GM12891 (cell line): ENCODE results near the gene PAM16.

Experiments used
- DNase-seq: peaks from one replicate; pipeline ENCODE4 v3.0.0; 2011; ENCODE audit warnings: low spot score; ENCODE audit not compliant: insufficient read length
- FAIRE-seq: peaks from 2 replicates; lab custom pipeline; 2011; peaks lifted over from hg19 to GRCh38; lab: Jason Lieb, UNC
- PAX5 ChIP-seq: IDR thresholded peaks from 2 replicates; pipeline ENCODE4 v1.6.1; 2011; ENCODE audit warnings: low read length, moderate library complexity, mild to moderate bottlenecking; ENCODE audit not compliant: insufficient read depth, severe bottlenecking
- POLR2A ChIP-seq: IDR thresholded peaks from 2 replicates; pipeline ENCODE4 v1.6.1; 2011; ENCODE audit warnings: low read depth, low read length, control low read depth
- POLR2AphosphoS5 ChIP-seq: IDR thresholded peaks from 2 replicates; pipeline ENCODE4 v1.6.1; 2011; ENCODE audit warnings: low read depth, low read length, control low read depth
- POU2F2 ChIP-seq: IDR thresholded peaks from 2 replicates; pipeline ENCODE4 v1.6.1; 2011; ENCODE audit warnings: low read depth, mild to moderate bottlenecking, control low read depth, low read length, moderate library complexity
- SPI1 ChIP-seq: IDR thresholded peaks from 2 replicates; pipeline ENCODE4 v1.6.1; 2011; ENCODE audit warnings: low read depth, low read length, control low read depth
- TAF1 ChIP-seq: IDR thresholded peaks from 2 replicates; pipeline ENCODE4 v1.6.1; 2011; ENCODE audit warnings: low read depth, low read length, control low read depth

Gene PAM16

DNA sequence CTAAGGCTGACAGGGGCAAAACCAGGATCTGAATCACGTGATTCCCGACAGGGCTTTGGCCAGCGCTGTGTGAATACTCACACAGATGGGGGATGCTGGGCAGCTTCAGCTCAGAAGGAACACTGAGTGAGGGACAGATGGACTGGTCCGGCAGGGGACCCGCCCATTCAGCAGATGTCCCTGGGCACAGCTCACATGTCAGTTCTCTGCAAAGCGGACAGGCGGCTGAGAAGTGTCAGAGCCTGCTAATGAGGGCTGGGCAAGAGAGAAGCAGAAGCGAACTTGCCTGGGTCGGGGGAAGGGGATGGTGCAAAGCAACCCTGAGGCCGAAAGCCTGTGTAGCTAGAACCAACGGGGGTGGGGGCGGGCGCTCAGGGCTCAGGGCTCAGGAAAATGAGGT is 47.1 kb downstream of the PAM16 start:
- FAIRE-seq (no peak), DNase-seq (no peak)
- no peak for TF ChIP-seq POLR2AphosphoS5
- TF ChIP-seq SPI1, result no peak
- TF ChIP-seq TAF1, result no peak
- TF ChIP-seq POLR2A, result no peak
- no peak for TF ChIP-seq PAX5
- TF ChIP-seq POU2F2, result no peak

DNA sequence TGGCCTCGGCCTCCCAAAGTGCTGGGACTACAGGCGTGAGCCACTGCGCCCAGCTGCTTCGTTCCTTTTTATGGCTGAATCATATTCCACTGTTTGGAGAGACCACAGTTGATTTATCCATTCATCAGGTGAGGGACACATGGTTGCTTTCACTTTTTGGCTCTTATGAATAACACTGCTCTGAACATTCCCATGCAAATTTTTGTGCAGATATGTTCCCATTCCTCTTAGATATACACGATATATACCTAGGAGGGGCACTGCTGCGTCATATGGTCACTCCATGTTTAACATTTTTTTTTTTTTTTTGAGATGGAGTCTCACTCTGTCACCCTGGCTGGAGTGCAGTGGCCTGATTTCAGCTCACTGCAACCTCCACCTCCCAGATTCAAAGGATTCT is 49.2 kb downstream of the PAM16 start:
- DNase-seq, result no peak
- FAIRE-seq, result no peak
- TF ChIP-seq TAF1 (no peak), POU2F2 (no peak), PAX5 (no peak), SPI1 (no peak), POLR2A (no peak), POLR2AphosphoS5 (no peak)

DNA sequence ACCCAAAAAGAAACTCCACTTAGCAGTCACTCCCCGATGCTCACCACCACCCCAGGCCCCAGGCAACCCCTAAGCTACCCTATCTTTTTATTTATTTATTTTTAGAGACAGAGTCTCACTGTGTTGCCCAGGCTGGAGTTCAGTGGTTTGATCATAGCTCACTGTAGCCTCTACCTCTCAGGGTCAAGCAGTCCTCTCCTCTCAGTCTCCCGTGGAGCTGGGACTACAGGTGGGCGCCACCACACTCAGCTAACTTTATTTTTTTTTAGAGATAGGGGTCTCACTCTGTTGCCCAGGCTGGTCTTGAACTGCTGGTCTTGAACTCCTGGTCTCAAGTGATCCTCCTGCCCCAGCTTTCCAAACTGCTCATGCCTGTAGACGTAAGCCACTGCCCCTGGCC is 49.9 kb downstream of the PAM16 start:
- no peak for DNase-seq
- TF ChIP-seq POU2F2, result no peak
- no peak for FAIRE-seq

DNA sequence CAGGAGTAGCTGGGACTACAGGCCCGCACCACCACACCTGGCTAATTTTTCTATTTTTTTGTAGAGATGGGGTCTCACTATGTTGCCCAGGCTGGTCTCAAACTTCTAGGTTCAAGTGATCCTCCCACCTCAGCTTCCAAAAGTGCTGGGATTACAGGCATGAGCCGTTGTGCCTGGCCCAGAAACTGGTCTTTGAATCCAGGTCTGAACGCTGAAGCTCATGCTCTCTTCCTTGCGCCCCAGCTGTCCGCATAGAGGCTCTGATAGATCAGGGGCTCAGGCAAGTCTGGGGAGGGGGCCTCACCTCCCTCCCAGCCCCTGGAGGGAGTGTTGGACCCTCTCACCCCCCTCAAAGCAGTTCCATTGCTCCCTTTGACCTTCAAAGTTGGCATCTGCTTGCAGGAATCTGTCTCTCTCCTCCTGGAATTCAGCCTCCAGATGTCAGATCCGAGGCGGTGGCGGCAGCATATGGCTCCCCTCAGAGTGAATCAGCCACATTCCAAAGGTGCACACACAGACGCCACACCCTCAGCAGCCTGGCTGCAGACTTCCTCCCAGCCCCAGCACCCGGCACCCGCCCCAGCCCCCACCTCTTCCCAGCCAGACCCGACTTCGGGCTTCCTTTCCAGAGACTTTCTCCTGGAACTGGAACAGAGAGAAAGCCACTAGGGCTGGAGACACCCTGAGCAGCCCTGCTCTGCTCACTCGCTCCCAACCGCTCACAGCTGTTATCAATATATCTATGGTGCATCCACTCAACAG is 52.2 kb downstream of the PAM16 start:
- no peak for DNase-seq

DNA sequence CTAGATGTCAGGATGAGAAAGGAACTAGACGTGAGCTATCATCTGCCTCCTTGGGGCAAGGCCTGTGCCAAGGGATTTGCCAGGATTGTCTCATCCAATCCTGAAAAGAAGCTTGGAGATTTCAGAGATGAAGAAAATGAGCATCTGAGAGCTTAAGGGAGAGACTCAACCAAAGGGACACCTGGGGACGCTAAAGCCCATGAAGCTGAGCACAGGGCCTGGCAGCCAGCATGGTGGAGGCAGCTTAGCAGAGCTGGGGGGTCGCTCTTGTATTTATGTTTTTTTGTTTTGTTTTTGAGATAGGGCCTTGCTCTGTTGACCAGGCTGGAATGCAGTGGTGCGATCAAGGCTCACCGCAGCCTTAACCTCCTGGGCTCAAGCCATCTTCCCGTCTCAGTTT is 53.6 kb downstream of the PAM16 start:
- FAIRE-seq, result no peak
- DNase-seq, result no peak
- TF ChIP-seq PAX5, result no peak
- no peak for TF ChIP-seq POLR2A
- no peak for TF ChIP-seq SPI1
- no peak for TF ChIP-seq POU2F2
- TF ChIP-seq TAF1, result no peak
- TF ChIP-seq POLR2AphosphoS5, result no peak

More for the DNA sequence above, 52.2 kb downstream of the PAM16 start:
- no peak for FAIRE-seq
- no peak for TF ChIP-seq POU2F2
- no peak for TF ChIP-seq PAX5
- no peak for TF ChIP-seq SPI1

DNA sequence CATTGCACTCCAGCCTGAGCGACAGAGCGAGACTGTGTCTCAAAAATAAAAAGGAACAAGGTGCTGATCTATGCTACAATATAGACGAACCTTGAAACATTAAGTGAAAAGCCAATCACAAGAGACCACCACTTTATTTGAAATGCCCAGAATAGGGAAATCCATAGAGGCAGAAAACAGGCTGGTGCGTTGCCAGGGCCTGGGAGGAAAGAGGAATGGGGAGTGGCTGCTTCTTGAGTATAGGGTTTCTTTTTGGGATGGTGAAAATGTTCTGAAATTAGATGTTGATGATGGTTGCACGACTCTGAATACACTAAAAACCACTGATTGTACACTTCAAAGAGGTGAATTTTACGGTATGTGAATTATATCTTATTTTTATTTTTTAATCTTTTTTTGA is 55.5 kb downstream of the PAM16 start:
- DNase-seq, result no peak
- TF ChIP-seq POLR2AphosphoS5, result no peak
- TF ChIP-seq PAX5, result no peak
- TF ChIP-seq SPI1, result no peak
- TF ChIP-seq POLR2A, result no peak
- TF ChIP-seq TAF1, result no peak
- FAIRE-seq, result no peak

DNA sequence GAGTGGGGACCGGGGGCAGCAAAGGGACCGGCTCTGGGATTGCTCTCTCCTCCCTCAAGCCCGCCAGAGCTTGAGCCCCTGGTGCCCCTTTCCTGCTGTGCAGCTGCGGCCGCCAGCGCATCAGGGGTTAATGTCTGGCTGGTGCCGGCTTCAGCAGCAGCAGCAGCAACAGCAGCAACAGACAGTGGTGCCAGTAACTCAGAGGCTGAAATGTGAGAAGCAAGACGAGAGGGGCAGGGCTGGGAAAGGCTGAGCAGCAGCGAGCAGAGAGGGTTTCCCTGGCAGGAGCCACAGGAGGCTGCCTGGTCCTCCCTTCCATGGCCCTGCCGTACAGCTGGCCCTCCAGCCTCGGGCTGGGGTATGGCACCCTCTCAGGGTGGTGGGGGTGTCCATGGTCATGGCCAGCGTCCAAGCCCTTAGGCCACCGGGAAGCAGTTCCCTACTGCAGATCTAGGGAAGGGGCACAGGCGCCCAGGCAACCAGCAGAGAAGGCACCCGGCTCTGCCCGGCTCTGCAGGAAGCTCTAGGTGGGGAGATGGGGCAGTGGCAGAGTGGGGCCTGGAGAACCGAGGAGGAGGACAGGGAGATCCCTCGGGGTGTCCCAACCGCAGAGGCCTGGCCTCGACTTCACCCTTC is 57.2 kb downstream of the PAM16 start:
- no peak for TF ChIP-seq SPI1
- no peak for TF ChIP-seq PAX5
- TF ChIP-seq POLR2A, result no peak
- no peak for TF ChIP-seq POU2F2
- no peak for TF ChIP-seq POLR2AphosphoS5
- no peak for TF ChIP-seq TAF1
- DNase-seq (no peak), FAIRE-seq (no peak)

DNA sequence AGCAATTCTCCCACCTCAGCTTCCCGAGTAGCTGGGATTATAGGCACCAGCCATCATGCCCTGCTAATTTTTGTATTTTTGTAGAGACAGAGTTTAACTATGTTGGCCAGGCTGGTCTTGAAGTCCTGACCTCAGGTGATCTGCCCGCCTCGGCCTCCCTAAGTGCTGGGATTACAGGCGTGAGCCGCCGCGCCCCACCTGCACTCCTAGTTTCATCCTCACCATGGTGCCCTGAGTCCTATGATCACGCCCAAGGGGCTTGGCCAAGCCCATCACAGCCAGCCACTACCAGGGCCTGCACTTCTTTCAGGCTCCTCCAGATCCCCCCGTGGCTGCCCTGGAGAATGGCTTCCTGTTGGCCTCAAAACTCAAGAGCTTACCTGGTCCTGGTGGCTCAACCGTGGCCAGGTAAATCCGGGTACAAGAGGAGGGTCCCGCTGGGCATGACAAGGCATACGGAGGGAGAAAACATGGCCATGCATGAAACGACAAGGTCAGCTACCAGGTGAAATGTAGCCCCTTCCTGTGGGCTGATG is 57.9 kb downstream of the PAM16 start:
- FAIRE-seq, result no peak
- TF ChIP-seq SPI1 (no peak), POLR2A (no peak), POU2F2 (no peak), PAX5 (no peak), POLR2AphosphoS5 (no peak), TAF1 (no peak)
- no peak for DNase-seq

DNA sequence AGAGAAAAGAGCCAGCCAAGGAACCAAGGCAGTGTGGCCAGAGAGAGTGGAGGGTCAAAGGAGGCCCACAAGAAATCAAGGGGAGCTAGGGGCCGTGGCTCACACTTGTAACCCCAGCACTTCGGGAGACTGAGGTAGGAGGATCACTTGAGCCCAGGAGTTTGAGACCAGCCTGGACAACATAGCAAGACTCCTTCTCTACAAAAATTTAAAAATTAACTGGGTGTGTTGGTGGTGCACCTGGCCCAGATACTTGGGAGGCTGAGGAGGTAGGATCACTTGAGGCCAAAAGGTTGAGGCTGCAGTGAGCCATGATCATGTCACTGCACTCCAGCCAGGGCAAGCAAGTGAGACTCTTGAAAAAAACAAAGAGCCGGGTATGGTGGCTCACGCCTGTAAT is 59.4 kb downstream of the PAM16 start:
- DNase-seq (no peak), FAIRE-seq (no peak)
- TF ChIP-seq POLR2A, result no peak
- no peak for TF ChIP-seq POU2F2
- TF ChIP-seq POLR2AphosphoS5, result no peak
- no peak for TF ChIP-seq PAX5
- TF ChIP-seq SPI1, result no peak
- TF ChIP-seq TAF1, result no peak
